M059J (cell line): ENCODE data around the gene PTPRZ1. TPM values are rescaled to one million over a fixed set of nuclear protein-coding genes. Genes with fewer than 3 reads are reported as not detected.
A peak's percentile ranks its signal among the peaks of the same experiment; 100 is the strongest.

ENCODE experiments used
- DNase-seq: peaks from one replicate; pipeline ENCODE4 v3.0.0-alpha.2; 2012; ENCODE audit warnings: low read depth
- total RNA-seq: library from RNA; depleted of rRNA; stranded (reverse); fragments of >200 nt; shearing (Covaris generic); gene quantifications from 2 replicates; pipeline ENCODE4 v1.2.3, GENCODE V29; 2014; rRNA removed

PTPRZ1 gene
- total RNA-seq = not detected in 2 replicates

GRCh38 chr7:121872831-121873288, at the start of gene PTPRZ1:
PTPRZ1 (plus strand) TSS chr7:121873161; CDS start chr7:121873500, 339 bp downstream.
- peak; percentile 7 for DNase-seq

- no peak for DNase-seq
These were observed 48.7 kb upstream of the PTPRZ1 start for GRCh38 chr7:121824276-121824675.

GRCh38 chr7:121831351-121831750, 41.6 kb upstream of the PTPRZ1 start:
- no peak for DNase-seq

GRCh38 chr7:121831801-121832200, 41.2 kb upstream of the PTPRZ1 start:
- DNase-seq = no peak

- no peak for DNase-seq
These were observed 40.6 kb upstream of the PTPRZ1 start for GRCh38 chr7:121832347-121832746.

- DNase-seq = no peak
These were observed 39.0 kb upstream of the PTPRZ1 start for GRCh38 chr7:121833991-121834390.

- no peak for DNase-seq
These were observed 35.5 kb upstream of the PTPRZ1 start for GRCh38 chr7:121837462-121837861.

GRCh38 chr7:121847041-121847440, 25.9 kb upstream of the PTPRZ1 start:
- DNase-seq = no peak

GRCh38 chr7:121853307-121853706, 19.7 kb upstream of the PTPRZ1 start:
- no peak for DNase-seq

GRCh38 chr7:121860953-121861352, 12.0 kb upstream of the PTPRZ1 start:
- DNase-seq = no peak

GRCh38 chr7:121862591-121862990, 10.4 kb upstream of the PTPRZ1 start:
- DNase-seq = no peak

GRCh38 chr7:121871188-121871587, 1.8 kb upstream of the PTPRZ1 start:
- DNase-seq = no peak

GRCh38 chr7:121873289-121874194, 581 bp downstream of the PTPRZ1 start:
- no peak for DNase-seq

- DNase-seq = no peak
These were observed 1.3 kb downstream of the PTPRZ1 start for GRCh38 chr7:121874298-121874697.

GRCh38 chr7:121875203-121875602, 2.2 kb downstream of the PTPRZ1 start:
- no peak for DNase-seq

- no peak for DNase-seq
These were observed 3.9 kb downstream of the PTPRZ1 start for GRCh38 chr7:121876656-121877500.

- no peak for DNase-seq
These were observed 6.0 kb downstream of the PTPRZ1 start for GRCh38 chr7:121878918-121879464.

GRCh38 chr7:121879544-121879943, 6.6 kb downstream of the PTPRZ1 start:
- no peak for DNase-seq

- no peak for DNase-seq
These were observed 9.8 kb downstream of the PTPRZ1 start for GRCh38 chr7:121882731-121883130.

GRCh38 chr7:121885166-121885920, 12.4 kb downstream of the PTPRZ1 start:
- DNase-seq = no peak

- DNase-seq = no peak
These were observed 14.7 kb downstream of the PTPRZ1 start for GRCh38 chr7:121887634-121888033.
